ENCODE data around the gene DISC1. TPM values are rescaled to one million over a fixed set of nuclear protein-coding genes. Genes with fewer than 3 reads are reported as not detected.

Gene DISC1
- total RNA-seq, 2 experiments from 2014 or later: 19.8 to 20.0 TPM

GRCh38 chr1:231950331-231951128 is 323.9 kb downstream of the DISC1 start:
- H3K4me1 ChIP-seq (ENCODE audit: insufficient read depth, low read length): no peaks in the 10 kb centered on the region
- intact Hi-C loops (cut with DNase I, micrococcal nuclease): no loop called here
- no peak overlapping the region for H3K27ac Mint-ChIP-seq
- H3K27me3 Mint-ChIP-seq: no peaks in the 10 kb centered on the region
- ChIA-PET POLR2A (no interaction called here), CTCF (no interaction called here)
- H3K27me3 ChIP-seq (ENCODE audit: control insufficient read depth in 1 of 2, insufficient read depth in 2 of 2, low read length in 2 of 2): no peaks in the 10 kb centered on the region
- ATAC-seq (ENCODE audit: poor library complexity) (no peak), DNase-seq (no peak)
- H3K4me3 ChIP-seq (ENCODE audit: low read length): no peak overlapping the region
- peaks cover 36% of the 10 kb centered on the region for H3K36me3 Mint-ChIP-seq (ENCODE audit: low read depth)
- H3K4me1 Mint-ChIP-seq (ENCODE audit: low read depth): peaks cover 6% of the 10 kb centered on the region
- H3K4me3 Mint-ChIP-seq: no peak overlapping the region
- H3K27ac ChIP-seq (ENCODE audit: low read depth in 1 of 2, low read length in 2 of 2): no peak overlapping the region
- peaks cover 8% of the 10 kb centered on the region for H3K9me3 Mint-ChIP-seq
- no peak for TF ChIP-seq CTCF (IDR thresholded peaks at IDR 0.05)
- H3K36me3 ChIP-seq (ENCODE audit: insufficient read depth, low read length): no peaks in the 10 kb centered on the region
- peaks cover 0 to 3% of the 10 kb centered on the region in 2 experiments for H3K9me3 ChIP-seq (ENCODE audit: control insufficient read depth in 1 of 2, insufficient read depth in 1 of 2, low read length in 2 of 2)

GRCh38 chr1:231951374-231951773 is 324.8 kb downstream of the DISC1 start:
- TF ChIP-seq CTCF (IDR thresholded peaks at IDR 0.05): no peak
- H3K27ac Mint-ChIP-seq: no peak overlapping the region
- no peak overlapping the region for H3K4me3 Mint-ChIP-seq
- Histone ChIP-seq H3K36me3 (ENCODE audit: insufficient read depth, low read length) (no peaks in the 10 kb centered on the region), H3K9me3 (ENCODE audit: control insufficient read depth in 1 of 2, insufficient read depth in 1 of 2, low read length in 2 of 2) (peaks cover 0 to 4% of the 10 kb centered on the region in 2 experiments), H3K27me3 (ENCODE audit: control insufficient read depth in 1 of 2, insufficient read depth in 2 of 2, low read length in 2 of 2) (no peaks in the 10 kb centered on the region), H3K4me3 (ENCODE audit: low read length) (no peak overlapping the region), H3K4me1 (ENCODE audit: insufficient read depth, low read length) (no peaks in the 10 kb centered on the region), H3K27ac (ENCODE audit: low read depth in 1 of 2, low read length in 2 of 2) (no peak overlapping the region)
- H3K36me3 Mint-ChIP-seq (ENCODE audit: low read depth): peaks cover 38% of the 10 kb centered on the region
- DNase-seq (no peak), ATAC-seq (ENCODE audit: poor library complexity) (no peak)
- H3K27me3 Mint-ChIP-seq: no peaks in the 10 kb centered on the region
- peaks cover 10% of the 10 kb centered on the region for H3K9me3 Mint-ChIP-seq
- peaks cover 6% of the 10 kb centered on the region for H3K4me1 Mint-ChIP-seq (ENCODE audit: low read depth)
- ChIA-PET POLR2A (no interaction called here), CTCF (interaction anchor here (0.7 kb wide), 1 partner anchor 9 kb away, joined by 3 read pairs; no protein-coding TSS in a partner anchor)
- intact Hi-C loops (cut with DNase I, micrococcal nuclease): no loop called here

- ChIA-PET CTCF (interaction anchor here (0.7 kb wide), 1 partner anchor 10 kb away, joined by 3 read pairs; no protein-coding TSS in a partner anchor), POLR2A (no interaction called here)
- ATAC-seq (ENCODE audit: poor library complexity): no peak
- no peak overlapping the region for H3K4me3 ChIP-seq (ENCODE audit: low read length)
- H3K27ac ChIP-seq (ENCODE audit: low read depth in 1 of 2, low read length in 2 of 2): no peak overlapping the region
- no peaks in the 10 kb centered on the region for H3K27me3 ChIP-seq (ENCODE audit: control insufficient read depth in 1 of 2, insufficient read depth in 2 of 2, low read length in 2 of 2)
- H3K36me3 ChIP-seq (ENCODE audit: insufficient read depth, low read length): no peaks in the 10 kb centered on the region
- DNase-seq: no peak
- peaks cover 6% of the 10 kb centered on the region for H3K4me1 Mint-ChIP-seq (ENCODE audit: low read depth)
- H3K27me3 Mint-ChIP-seq: no peaks in the 10 kb centered on the region
- H3K9me3 Mint-ChIP-seq: peaks cover 5% of the 10 kb centered on the region
- H3K36me3 Mint-ChIP-seq (ENCODE audit: low read depth): peaks cover 38% of the 10 kb centered on the region
- no peaks in the 10 kb centered on the region for H3K4me1 ChIP-seq (ENCODE audit: insufficient read depth, low read length)
- H3K9me3 ChIP-seq (ENCODE audit: control insufficient read depth in 1 of 2, insufficient read depth in 1 of 2, low read length in 2 of 2): peaks cover 0 to 10% of the 10 kb centered on the region in 2 experiments
- no peak for TF ChIP-seq CTCF (IDR thresholded peaks at IDR 0.05)
- no peak overlapping the region for H3K27ac Mint-ChIP-seq
- no peak overlapping the region for H3K4me3 Mint-ChIP-seq
- intact Hi-C loops (cut with DNase I, micrococcal nuclease): no loop called here
Observed at GRCh38 chr1:231952154-231952553, 325.6 kb downstream of the DISC1 start.

Data from CD4-positive, alpha-beta T cell (primary cell).